NCI-H1417 treated with DMSO at 0.1 percent for 48 hours (cell line): Measurements from ENCODE around the gene TMPRSS6.

Experiments used
- DNase-seq: peaks from one replicate; lab custom pipeline; 2025; lab: John Stamatoyannopoulos, UW

Gene TMPRSS6

GRCh38 chr22:37065961-37066360 lies 43.6 kb downstream of the TMPRSS6 start:
- no peak for DNase-seq

- DNase-seq, result no peak
These were observed 44.3 kb downstream of the TMPRSS6 start for GRCh38 chr22:37065180-37065579.

GRCh38 chr22:37064553-37064952 lies 45.0 kb downstream of the TMPRSS6 start:
- no peak for DNase-seq

- DNase-seq, result no peak
These were observed 45.8 kb downstream of the TMPRSS6 start for GRCh38 chr22:37063431-37064420.

GRCh38 chr22:37062702-37063381 lies 46.7 kb downstream of the TMPRSS6 start:
- DNase-seq, result no peak

- no peak for DNase-seq
These were observed 47.2 kb downstream of the TMPRSS6 start for GRCh38 chr22:37062376-37062675.

GRCh38 chr22:37061611-37062375 lies 47.7 kb downstream of the TMPRSS6 start:
- DNase-seq, result no peak

- no peak for DNase-seq
These were observed 48.5 kb downstream of the TMPRSS6 start for GRCh38 chr22:37060801-37061610.

GRCh38 chr22:37059876-37060449 lies 49.5 kb downstream of the TMPRSS6 start:
- DNase-seq, result no peak

- DNase-seq, result no peak
These were observed 50.4 kb downstream of the TMPRSS6 start for GRCh38 chr22:37058917-37059701.

GRCh38 chr22:37057796-37058510 lies 51.6 kb downstream of the TMPRSS6 start:
- DNase-seq, result no peak

GRCh38 chr22:37057226-37057625 lies 52.3 kb downstream of the TMPRSS6 start:
- no peak for DNase-seq

- no peak for DNase-seq
These were observed 53.3 kb downstream of the TMPRSS6 start for GRCh38 chr22:37056246-37056645.

GRCh38 chr22:37054600-37055365 lies 54.7 kb downstream of the TMPRSS6 start:
- no peak for DNase-seq

- DNase-seq, result no peak
These were observed 55.5 kb downstream of the TMPRSS6 start for GRCh38 chr22:37054056-37054395.

GRCh38 chr22:37053310-37054055 lies 56.0 kb downstream of the TMPRSS6 start:
- DNase-seq, result no peak

GRCh38 chr22:37052386-37053309 lies 56.9 kb downstream of the TMPRSS6 start:
- DNase-seq, result no peak
